ENCODE data around the gene EIF4A3. TPM values are rescaled to one million over a fixed set of nuclear protein-coding genes. Genes with fewer than 3 reads are reported as not detected.
A peak's percentile ranks its signal among the peaks of the same experiment; 100 is the strongest.

EIF4A3 gene
- total and polyA plus RNA-seq, 9 of the 15 experiments (the other 6 are each of a cell fraction or from before 2014, with no cell fraction given), result 62.7 to 171 (median 127) TPM

DNA sequence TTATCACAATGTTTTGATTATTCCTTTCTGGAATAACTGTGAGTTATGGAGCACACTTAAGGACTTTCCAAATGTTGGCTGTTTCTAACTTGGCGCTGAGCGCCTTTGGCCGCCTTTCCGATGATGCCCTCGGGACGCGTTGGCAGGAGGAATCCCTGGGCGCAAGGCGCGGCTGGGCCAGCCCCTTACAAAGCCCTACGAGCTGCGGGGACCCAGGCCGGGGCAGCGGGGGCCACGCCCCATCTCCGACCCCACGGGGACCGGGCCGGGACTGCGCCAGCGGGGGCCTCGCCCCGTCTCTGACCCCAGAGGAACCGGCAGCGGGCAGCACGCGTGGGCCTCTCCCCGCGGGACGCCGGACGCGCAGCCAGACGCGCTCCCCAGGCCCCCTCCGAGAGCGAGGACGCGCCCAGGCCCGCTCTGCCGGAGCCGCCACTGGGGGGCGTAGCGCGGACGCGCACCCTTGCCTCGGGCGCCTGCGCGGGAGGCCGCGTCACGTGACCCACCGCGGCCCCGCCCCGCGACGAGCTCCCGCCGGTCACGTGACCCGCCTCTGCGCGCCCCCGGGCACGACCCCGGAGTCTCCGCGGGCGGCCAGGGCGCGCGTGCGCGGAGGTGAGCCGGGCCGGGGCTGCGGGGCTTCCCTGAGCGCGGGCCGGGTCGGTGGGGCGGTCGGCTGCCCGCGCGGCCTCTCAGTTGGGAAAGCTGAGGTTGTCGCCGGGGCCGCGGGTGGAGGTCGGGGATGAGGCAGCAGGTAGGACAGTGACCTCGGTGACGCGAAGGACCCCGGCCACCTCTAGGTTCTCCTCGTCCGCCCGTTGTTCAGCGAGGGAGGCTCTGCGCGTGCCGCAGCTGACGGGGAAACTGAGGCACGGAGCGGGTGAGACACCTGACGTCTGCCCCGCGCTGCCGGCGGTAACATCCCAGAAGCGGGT, 45.6 kb downstream of the EIF4A3 start, which contains the start of gene GAA (continued):
- TF ChIP-seq KLF6 (CRISPR knock-in tag; IDR thresholded peaks at IDR 0.05; ENCODE audit: borderline replicate concordance) (no peak), FOXA1 (IDR thresholded peaks at IDR 0.05; ENCODE audit: borderline replicate concordance) (no peak), CHD1 (IDR thresholded peaks at IDR 0.05; ENCODE audit: low read length) (no peak), NFIX (CRISPR knock-in tag; IDR thresholded peaks at IDR 0.05; ENCODE audit: low read depth) (no peak), DMBX1 (CRISPR knock-in tag; IDR thresholded peaks at IDR 0.05; ENCODE audit: borderline replicate concordance) (peak; percentile 76; the same call in 1 of the 2 replicates), SRSF7 (optimal IDR thresholded peaks at IDR 0.05; ENCODE audit: low read depth, low read length) (no peak), RFX5 (IDR thresholded peaks at IDR 0.05; ENCODE audit: low read depth, low read length) (0 out of 2 replicates have a peak, but pooled peaks have one; percentile 27), ZNF766 (CRISPR knock-in tag; conservative IDR thresholded peaks at IDR 0.05) (peak; percentile 54; the same call in 1 of the 2 replicates), SIRT6 (IDR thresholded peaks at IDR 0.05; ENCODE audit: low read depth, low read length) (no peak), ZNF408 (CRISPR knock-in tag; IDR thresholded peaks at IDR 0.05; ENCODE audit: low read depth) (no peak), SIX5 (IDR thresholded peaks at IDR 0.05; ENCODE audit: borderline replicate concordance in 1 of 2, insufficient read depth in 1 of 2, low read depth in 1 of 2, low read length in 2 of 2) (no peak), EP400 (IDR thresholded peaks at IDR 0.05) (no peak), HBP1 (CRISPR knock-in tag; IDR thresholded peaks at IDR 0.05) (no peak), ZNF445 (CRISPR knock-in tag; IDR thresholded peaks at IDR 0.05; ENCODE audit: low read depth) (no peak), ADNP (tag; IDR thresholded peaks at IDR 0.05) (no peak), HNRNPLL (IDR thresholded peaks at IDR 0.05; ENCODE audit: low read depth, low read length, poor library complexity, severe bottlenecking) (no peak), MYBL2 (IDR thresholded peaks at IDR 0.05; ENCODE audit: low read depth) (no peak), MYBL2 (CRISPR knock-in tag; IDR thresholded peaks at IDR 0.05; ENCODE audit: borderline replicate concordance) (no peak), NFXL1 (CRISPR knock-in tag; IDR thresholded peaks at IDR 0.05) (no peak), ZFP1 (CRISPR knock-in tag; IDR thresholded peaks at IDR 0.05) (no peak), GATAD2B (IDR thresholded peaks at IDR 0.05; ENCODE audit: borderline replicate concordance) (peak; percentile 99), MTA1 (IDR thresholded peaks at IDR 0.05; ENCODE audit: borderline replicate concordance) (no peak), ZSCAN29 (IDR thresholded peaks at IDR 0.05) (no peak), RCOR1 (IDR thresholded peaks at IDR 0.05; ENCODE audit: borderline replicate concordance in 1 of 2, low read depth in 2 of 2, low read length in 2 of 2) (peak in 1 of 2 experiments; percentile 35; a peak in 2 of 4 replicates)
- TF ChIP-seq, protein P1, sequence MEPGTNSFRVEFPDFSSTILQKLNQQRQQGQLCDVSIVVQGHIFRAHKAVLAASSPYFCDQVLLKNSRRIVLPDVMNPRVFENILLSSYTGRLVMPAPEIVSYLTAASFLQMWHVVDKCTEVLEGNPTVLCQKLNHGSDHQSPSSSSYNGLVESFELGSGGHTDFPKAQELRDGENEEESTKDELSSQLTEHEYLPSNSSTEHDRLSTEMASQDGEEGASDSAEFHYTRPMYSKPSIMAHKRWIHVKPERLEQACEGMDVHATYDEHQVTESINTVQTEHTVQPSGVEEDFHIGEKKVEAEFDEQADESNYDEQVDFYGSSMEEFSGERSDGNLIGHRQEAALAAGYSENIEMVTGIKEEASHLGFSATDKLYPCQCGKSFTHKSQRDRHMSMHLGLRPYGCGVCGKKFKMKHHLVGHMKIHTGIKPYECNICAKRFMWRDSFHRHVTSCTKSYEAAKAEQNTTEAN (CRISPR knock-in tag; IDR thresholded peaks at IDR 0.05), result 0 out of 2 replicates have a peak, but pooled peaks have one; percentile 36
- TF ChIP-seq, protein P2, sequence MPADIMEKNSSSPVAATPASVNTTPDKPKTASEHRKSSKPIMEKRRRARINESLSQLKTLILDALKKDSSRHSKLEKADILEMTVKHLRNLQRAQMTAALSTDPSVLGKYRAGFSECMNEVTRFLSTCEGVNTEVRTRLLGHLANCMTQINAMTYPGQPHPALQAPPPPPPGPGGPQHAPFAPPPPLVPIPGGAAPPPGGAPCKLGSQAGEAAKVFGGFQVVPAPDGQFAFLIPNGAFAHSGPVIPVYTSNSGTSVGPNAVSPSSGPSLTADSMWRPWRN (IDR thresholded peaks at IDR 0.05; ENCODE audit: low read depth), result no peak
